Muscle layer of duodenum (tissue), 2 donors: ENCODE data around the gene MSANTD2.

Source experiments
- H3K27ac ChIP-seq: one replicate; pipeline ENCODE4 v1.7.0; 2013; ENCODE audit warnings: mild to moderate bottlenecking, low read length
- H3K27me3 ChIP-seq: one replicate; pipeline ENCODE4 v1.7.0; 2013; ENCODE audit warnings: low read depth, mild to moderate bottlenecking, control low read depth, low read length
- H3K36me3 ChIP-seq, 2 donors: one replicate each; pipeline ENCODE4 v1.7.0; 2013; ENCODE audit warnings: low read length in 2 of 2, control low read depth in 1 of 2, mild to moderate bottlenecking in 1 of 2; ENCODE audit not compliant: insufficient read depth in 2 of 2, control insufficient read depth in 1 of 2
- H3K4me1 ChIP-seq, 2 donors: one replicate each; pipeline ENCODE4 v1.7.0; 2013; ENCODE audit warnings: low read length in 2 of 2, mild to moderate bottlenecking in 2 of 2, control low read depth in 1 of 2, moderate library complexity in 1 of 2; ENCODE audit not compliant: insufficient read depth in 2 of 2, control insufficient read depth in 1 of 2
- H3K4me3 ChIP-seq, 2 donors: one replicate each; pipeline ENCODE4 v1.7.0; 2013; ENCODE audit warnings: low read length in 2 of 2, low read depth in 1 of 2, mild to moderate bottlenecking in 1 of 2
- H3K9me3 ChIP-seq, 2 donors: one replicate each; pipeline ENCODE4 v1.7.0; 2013; ENCODE audit warnings: low read length in 2 of 2, control low read depth in 1 of 2, mild to moderate bottlenecking in 1 of 2; ENCODE audit not compliant: control insufficient read depth in 1 of 2
- donor health status: healthy.

Gene MSANTD2

GRCh38 chr11:124800226-124800929, at the start of gene MSANTD2:
Gene MSANTD2 (minus strand): TSS chr11:124800406. CDS start chr11:124800380, 26 bp downstream.
- peak within 1 kb of the TSS; percentile 84 to 89 for H3K4me3 ChIP-seq
- H3K36me3 ChIP-seq = peaks cover 0 to 3% of the 10 kb centered on the region in 2 donors
- H3K27ac ChIP-seq = peak within 1 kb of the TSS; percentile 97
- H3K9me3 ChIP-seq = no peaks in the 10 kb centered on the region
- peaks cover 9 to 27% of the 10 kb centered on the region in 2 donors for H3K4me1 ChIP-seq
- no peaks in the 10 kb centered on the region for H3K27me3 ChIP-seq

- H3K4me1 ChIP-seq = peaks cover 0 to 8% of the 10 kb centered on the region in 2 donors
- H3K27me3 ChIP-seq = peaks cover 68% of the 10 kb centered on the region
These were observed 46.0 kb upstream of the MSANTD2 start for GRCh38 chr11:124846070-124846673.

GRCh38 chr11:124844664-124845079, 44.5 kb upstream of the MSANTD2 start:
- Histone ChIP-seq H3K27ac (no peak overlapping the region), H3K4me3 (no peak overlapping the region), H3K4me1 (peaks cover 0 to 12% of the 10 kb centered on the region in 2 donors), H3K9me3 (no peaks in the 10 kb centered on the region), H3K36me3 (no peaks in the 10 kb centered on the region), H3K27me3 (peaks cover 77% of the 10 kb centered on the region)

More at GRCh38 chr11:124846070-124846673, 46.0 kb upstream of the MSANTD2 start:
- Histone ChIP-seq H3K9me3 (no peaks in the 10 kb centered on the region), H3K27ac (no peak overlapping the region), H3K36me3 (no peaks in the 10 kb centered on the region), H3K4me3 (no peak overlapping the region)

- Histone ChIP-seq H3K9me3 (no peaks in the 10 kb centered on the region), H3K4me1 (peaks cover 0 to 21% of the 10 kb centered on the region in 2 donors), H3K27ac (no peak overlapping the region), H3K36me3 (no peaks in the 10 kb centered on the region), H3K4me3 (no peak overlapping the region), H3K27me3 (peaks cover 81% of the 10 kb centered on the region)
These were observed 43.4 kb upstream of the MSANTD2 start for GRCh38 chr11:124843616-124843910.

GRCh38 chr11:124842305-124842704, 42.1 kb upstream of the MSANTD2 start:
- no peaks in the 10 kb centered on the region for H3K36me3 ChIP-seq

GRCh38 chr11:124841840-124842239, 41.6 kb upstream of the MSANTD2 start:
- H3K9me3 ChIP-seq = no peaks in the 10 kb centered on the region
- H3K36me3 ChIP-seq = no peaks in the 10 kb centered on the region
- no peak overlapping the region for H3K27ac ChIP-seq
- H3K4me1 ChIP-seq = peaks cover 0 to 21% of the 10 kb centered on the region in 2 donors
- H3K4me3 ChIP-seq = no peak overlapping the region
- peaks cover 84% of the 10 kb centered on the region for H3K27me3 ChIP-seq

More at GRCh38 chr11:124842305-124842704, 42.1 kb upstream of the MSANTD2 start:
- no peak overlapping the region for H3K4me3 ChIP-seq
- no peak overlapping the region for H3K27ac ChIP-seq
- H3K4me1 ChIP-seq = peaks cover 0 to 21% of the 10 kb centered on the region in 2 donors
- H3K27me3 ChIP-seq = peaks cover 88% of the 10 kb centered on the region
- no peaks in the 10 kb centered on the region for H3K9me3 ChIP-seq

- Histone ChIP-seq H3K9me3 (no peaks in the 10 kb centered on the region), H3K4me3 (no peak overlapping the region), H3K36me3 (no peaks in the 10 kb centered on the region), H3K27ac (no peak overlapping the region), H3K4me1 (peaks cover 0 to 21% of the 10 kb centered on the region in 2 donors), H3K27me3 (peaks cover 77% of the 10 kb centered on the region)
These were observed 41.0 kb upstream of the MSANTD2 start for GRCh38 chr11:124841201-124841600.

GRCh38 chr11:124840666-124841065, 40.5 kb upstream of the MSANTD2 start:
- Histone ChIP-seq H3K9me3 (no peaks in the 10 kb centered on the region), H3K27ac (no peak overlapping the region), H3K4me3 (no peak overlapping the region), H3K27me3 (peaks cover 72% of the 10 kb centered on the region), H3K36me3 (no peaks in the 10 kb centered on the region), H3K4me1 (peaks cover 0 to 21% of the 10 kb centered on the region in 2 donors)

- H3K36me3 ChIP-seq = no peaks in the 10 kb centered on the region
- no peaks in the 10 kb centered on the region for H3K9me3 ChIP-seq
- no peak overlapping the region for H3K27ac ChIP-seq
- H3K4me3 ChIP-seq = peak overlapping the region in 1 of 2 donors; percentile 55
- H3K4me1 ChIP-seq = peaks cover 0 to 21% of the 10 kb centered on the region in 2 donors
- H3K27me3 ChIP-seq = peaks cover 66% of the 10 kb centered on the region
These were observed 39.9 kb upstream of the MSANTD2 start for GRCh38 chr11:124839972-124840621.

- H3K4me1 ChIP-seq = peaks cover 0 to 21% of the 10 kb centered on the region in 2 donors
- no peaks in the 10 kb centered on the region for H3K36me3 ChIP-seq
- H3K9me3 ChIP-seq = no peaks in the 10 kb centered on the region
- peak overlapping the region in 1 of 2 donors; percentile 55 for H3K4me3 ChIP-seq
- H3K27me3 ChIP-seq = peaks cover 59% of the 10 kb centered on the region
- H3K27ac ChIP-seq = no peak overlapping the region
These were observed 39.1 kb upstream of the MSANTD2 start for GRCh38 chr11:124839128-124839971.

- peaks cover 54% of the 10 kb centered on the region for H3K27me3 ChIP-seq
- H3K4me3 ChIP-seq = peak overlapping the region in 1 of 2 donors; percentile 55
- H3K27ac ChIP-seq = no peak overlapping the region
- peaks cover 0 to 21% of the 10 kb centered on the region in 2 donors for H3K4me1 ChIP-seq
- H3K9me3 ChIP-seq = no peaks in the 10 kb centered on the region
- H3K36me3 ChIP-seq = no peaks in the 10 kb centered on the region
These were observed 38.6 kb upstream of the MSANTD2 start for GRCh38 chr11:124838805-124839127.
